ENCODE data around the gene SLC22A14.
"Not testable (repeated sequence)": the region's sequence is repeated elsewhere in the genome, so short reads cannot be mapped to it uniquely, and the experiment has no call there.

Gene SLC22A14

DNA sequence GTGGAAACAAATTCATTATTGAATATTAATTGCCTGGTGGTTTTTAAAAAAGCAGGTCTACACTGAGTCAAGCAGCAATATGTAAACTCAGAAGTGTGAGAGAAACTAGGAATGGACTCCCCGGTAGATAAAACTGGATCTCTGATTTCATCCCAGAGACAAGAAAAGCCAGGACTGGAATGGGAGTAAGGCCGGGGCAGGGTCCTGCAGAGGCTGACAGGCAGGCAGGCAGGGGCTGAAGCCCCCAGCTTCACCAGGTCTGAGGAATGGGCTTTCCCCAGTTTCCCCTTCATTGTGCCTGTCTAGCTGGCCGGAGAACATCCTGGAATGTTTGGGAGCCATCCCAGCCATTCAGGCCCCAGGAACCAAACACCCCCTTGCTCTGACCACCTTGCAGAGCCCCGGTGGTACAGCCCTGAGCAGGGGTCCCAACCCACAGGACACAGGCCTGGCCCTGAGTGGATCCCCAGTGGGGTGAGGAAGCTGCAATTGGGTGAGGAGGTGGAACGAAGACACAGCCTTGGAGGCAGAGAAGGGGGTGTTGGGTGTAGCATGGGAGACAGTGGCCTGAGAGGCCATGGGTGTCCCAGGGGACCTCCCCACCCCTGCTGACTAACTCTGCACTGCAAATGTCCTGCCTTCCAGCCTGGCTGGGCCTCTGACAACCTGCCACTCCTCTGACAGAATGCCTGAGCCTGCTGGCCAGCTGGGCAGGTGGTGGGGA is 32.8 kb downstream of the SLC22A14 start:
- DNase-seq, result no peak

DNA sequence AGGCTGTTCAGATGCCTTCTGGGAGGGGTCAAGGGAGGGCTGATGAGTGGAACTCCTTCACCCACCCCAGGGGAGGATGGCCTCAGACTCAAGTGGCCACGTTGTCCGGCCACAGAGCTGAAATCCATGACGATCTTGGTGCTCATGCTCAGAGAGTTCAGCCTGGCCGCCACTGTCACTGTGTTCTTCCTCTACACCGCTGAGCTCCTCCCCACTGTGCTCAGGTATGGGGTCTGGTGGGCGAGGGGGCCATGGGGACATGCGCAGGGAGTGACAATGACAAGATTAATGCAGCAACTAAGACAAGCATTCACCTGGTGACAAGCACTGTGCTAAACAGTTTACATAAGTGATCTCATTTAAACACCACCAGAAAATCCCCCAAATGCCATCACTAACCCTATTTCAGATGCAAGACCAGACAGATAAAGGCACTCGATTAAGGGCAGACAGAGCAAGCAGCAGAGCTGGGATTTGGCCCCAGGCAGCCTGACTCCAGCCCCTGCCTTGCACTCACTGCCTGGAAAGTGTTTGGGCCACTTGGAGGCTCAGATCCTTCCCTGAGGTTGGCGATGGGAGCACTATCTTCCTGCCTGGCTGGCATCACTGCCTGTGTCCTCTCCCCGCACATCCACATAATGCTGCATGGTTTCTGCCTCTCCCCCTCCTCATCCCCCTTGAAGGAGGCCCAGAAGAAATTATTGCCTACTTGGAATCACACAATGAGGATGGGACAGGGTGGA is 33.6 kb downstream of the SLC22A14 start:
- no peak for DNase-seq

DNA sequence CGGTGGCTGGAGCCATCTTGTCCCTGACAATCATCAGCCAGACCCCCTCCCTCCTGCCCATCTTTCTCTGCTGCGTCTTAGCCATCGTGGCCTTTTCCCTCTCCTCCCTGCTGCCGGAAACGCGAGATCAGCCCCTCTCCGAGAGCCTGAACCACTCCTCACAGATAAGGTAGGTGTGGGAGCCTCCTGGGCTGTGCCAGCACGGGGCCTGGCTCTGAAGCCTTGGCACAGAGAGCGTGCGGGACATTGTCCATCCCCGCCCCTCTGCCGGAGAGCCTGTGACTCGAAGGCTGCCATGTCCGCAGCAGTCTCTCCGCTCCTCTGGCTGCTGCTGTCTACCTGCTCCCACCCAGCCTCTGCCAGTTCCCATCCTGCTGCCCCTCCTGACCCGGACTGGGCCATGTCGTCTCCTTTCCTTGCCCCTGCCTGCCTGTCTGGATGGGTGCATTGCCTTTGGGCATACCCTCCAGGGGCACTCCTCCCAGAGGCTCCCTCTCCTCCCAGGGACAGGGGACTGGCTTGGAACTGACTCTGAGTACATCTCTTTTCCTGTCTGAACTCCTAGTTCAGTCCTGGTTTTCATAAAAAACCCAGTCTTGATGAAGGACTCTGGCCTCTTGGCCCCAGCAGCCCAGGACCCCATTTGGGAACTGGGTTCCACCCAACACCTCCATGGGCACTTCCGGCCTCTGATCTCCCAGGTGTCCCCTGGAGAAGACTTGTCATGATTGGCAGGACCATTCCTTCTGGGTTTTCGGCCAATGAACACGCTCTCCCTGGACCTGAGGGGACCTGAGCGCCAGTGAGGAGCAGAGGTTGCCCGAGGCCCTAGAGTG is 34.5 kb downstream of the SLC22A14 start:
- DNase-seq, result no peak

DNA sequence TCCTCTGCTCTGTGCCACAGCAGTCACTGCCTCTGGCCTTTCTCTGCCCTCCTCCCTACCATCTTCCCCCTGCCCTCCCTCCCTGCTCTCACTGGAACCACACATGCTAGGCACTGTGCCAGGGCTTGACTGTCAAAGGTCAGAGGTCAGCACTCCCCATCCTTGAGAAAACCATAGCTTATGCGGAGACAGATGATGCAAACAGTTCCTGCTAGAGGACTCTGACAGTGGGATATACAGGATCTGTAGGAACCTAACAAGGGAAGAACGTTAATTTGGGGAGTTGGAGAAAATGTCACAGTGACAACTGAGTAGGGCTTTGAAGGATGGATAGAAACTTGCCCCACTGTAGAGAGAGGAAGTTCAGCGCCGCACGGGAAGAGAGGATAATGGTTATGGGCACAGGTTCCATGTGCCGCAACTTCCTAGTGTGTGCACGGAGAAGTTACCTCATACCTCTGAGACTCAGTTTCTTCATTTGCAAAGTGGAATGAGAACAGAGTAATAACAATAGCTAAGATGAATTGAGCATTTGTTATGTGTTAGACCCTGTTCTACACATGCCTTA is 35.2 kb downstream of the SLC22A14 start:
- DNase-seq, result no peak

DNA sequence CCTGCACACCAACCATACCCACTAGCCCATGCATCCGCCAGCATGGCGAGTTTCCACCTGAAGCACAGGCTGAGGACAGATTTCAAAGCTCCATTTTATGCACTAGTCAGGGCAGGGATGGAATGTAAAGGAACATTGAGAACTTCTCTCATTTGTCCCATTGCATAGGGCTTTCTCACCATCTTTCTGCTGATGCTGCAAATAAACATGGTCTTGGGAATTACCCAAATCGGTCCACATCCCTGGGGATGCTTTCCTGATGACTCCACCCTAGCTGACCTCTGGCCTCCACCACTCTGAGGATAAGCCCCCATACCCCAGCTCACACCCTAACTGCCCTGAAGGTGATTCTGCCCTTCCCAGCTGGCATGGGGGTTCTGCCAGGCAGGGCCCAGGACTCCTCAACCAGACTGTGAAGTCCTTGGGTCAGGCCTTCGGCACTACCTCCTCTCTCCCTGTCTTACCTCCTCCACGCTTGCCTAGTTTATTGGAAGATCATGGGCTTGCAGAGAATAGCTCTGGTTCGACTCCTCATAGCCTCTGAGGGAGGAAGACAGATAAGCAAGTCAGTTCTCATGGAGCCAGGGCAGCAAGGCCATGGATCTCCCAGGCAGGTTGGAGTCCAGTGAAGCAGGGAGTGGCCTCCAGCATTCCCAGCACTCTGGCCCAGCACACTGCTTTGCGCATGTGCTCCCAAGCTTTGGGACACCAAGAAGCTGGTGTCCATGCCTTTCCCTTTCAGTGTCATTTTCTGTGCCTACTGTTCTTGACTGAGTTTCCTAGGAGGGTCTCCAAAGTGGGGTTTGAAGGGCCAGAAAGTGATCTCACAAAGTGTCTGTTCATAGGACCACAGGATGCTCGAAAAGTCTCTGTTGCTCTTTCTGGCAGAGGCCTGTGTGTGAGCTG is 36.9 kb downstream of the SLC22A14 start:
- no peak for DNase-seq

DNA sequence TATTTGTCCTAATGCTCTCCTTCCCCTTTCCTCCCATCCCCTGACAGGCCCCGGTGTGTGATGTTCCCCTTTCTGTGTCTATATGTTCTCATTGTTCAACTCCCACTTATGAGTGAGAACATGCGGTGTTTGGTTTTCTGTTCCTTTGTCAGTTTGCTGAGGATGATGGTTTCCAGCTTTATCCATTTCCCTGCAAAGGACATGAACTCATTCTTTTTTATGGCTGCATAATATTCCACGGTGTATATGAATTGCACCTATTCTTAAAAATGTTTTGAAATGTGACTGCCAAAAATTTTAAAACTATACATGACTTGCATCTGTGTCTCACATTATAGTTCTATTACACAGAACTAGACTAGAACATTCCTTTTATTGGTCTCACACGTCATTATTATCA is 38.5 kb downstream of the SLC22A14 start:
- not testable (repeated sequence) for DNase-seq

DNA sequence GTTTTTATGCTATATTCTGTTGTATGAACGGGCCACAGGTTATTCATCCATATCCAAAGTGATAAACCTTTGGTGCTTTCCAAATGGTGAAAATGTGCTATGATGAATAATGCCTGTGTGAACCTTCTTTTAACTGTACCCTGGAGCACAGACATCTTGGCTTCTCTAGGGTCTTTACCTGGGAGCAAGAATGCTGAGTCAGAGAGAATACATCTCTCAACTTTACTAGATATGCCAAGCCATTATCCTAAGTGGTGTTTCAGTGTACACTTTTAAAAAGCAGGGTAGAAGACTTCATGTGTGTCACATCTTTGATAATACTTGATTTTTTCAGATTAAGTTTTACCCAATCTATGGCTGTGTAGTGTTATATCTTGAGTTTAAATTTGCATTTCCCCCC is 41.0 kb downstream of the SLC22A14 start:
- DNase-seq, result no peak

DNA sequence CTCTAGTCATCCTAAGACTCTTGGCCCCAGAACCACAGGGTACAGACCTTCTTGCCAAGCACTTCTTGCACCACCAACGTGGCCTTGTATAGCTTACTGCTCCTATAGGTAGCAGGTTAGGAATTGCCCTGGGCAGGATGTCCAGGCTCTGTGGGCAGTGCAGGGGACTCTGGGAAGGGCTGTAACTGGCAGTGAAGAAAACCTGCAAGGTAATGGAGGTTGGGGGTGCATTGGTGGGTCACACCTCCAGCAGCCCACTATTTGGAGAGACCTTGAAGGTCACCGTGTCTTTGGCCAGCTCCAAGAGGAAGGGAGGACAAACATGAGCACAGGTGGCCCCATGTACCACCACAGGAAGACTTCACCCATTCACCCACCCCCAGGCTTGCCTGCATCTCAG is 43.2 kb downstream of the SLC22A14 start:
- no peak for DNase-seq

DNA sequence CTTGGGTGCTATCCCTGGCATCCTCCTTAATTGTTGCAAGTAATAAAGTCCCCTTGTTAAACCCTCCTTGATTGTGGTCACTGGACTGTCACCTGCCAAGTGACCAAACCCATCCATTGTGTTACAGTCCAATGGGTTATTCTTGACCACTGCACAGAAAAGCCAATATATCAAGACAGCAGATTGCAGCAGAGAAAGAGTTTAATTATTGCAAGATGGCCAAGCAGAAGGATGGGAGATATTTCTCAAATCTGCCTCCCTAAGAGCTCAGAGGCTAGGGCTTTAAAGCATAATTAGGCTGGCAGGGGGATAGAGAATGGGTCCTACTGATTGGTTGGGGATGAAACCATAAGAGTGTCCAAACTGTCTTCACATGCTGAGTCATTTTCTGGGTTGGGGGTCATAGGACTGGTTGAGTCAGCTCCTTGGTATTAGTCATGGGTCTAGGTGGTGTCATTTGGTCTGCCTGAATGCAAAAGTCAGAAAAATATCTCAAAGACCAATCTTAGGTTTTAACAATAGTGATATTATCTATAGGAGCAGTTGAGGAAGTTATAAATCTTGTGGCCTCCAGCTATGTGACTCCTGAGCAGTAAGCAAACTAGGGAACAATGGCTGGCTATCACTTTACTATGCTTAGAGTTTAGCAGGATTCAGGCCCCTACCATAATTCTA is 45.4 kb downstream of the SLC22A14 start:
- DNase-seq, result peak; percentile 76

DNA sequence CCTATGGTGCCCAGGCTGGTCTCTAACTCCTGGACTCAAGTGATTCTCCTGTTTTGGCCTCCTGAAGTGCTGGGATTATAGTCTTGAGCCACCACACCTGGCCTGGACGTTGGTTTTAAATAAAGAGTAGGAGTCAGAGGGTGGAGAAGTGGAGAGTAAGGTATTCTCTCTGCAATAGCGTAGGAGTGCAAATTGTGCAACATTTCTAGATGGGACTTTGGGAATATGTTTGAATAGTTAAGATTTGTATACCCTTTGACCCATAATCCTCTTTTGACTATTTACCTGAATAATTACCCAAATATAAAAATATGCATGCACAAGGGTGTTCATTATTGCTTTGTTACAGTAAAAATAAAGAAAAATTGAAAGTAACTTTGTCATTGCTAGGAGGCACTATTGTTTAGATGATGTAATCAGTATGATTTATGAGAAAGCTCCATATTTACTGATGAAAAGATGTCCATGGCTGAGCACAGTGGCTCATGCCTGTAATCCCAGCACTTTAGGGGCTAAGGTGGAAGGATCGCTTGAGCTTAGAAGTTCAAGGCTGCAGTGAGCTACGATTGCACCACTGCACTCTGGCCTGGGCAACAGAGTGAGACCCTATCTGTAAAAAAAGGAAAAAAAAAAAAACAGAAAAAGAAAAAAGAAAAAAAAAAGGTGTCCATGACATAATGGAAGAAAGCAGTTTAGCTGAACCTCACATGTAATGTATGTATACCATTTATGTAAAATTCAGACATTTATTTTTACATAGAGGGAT is 49.3 kb downstream of the SLC22A14 start:
- DNase-seq, result no peak

DNA sequence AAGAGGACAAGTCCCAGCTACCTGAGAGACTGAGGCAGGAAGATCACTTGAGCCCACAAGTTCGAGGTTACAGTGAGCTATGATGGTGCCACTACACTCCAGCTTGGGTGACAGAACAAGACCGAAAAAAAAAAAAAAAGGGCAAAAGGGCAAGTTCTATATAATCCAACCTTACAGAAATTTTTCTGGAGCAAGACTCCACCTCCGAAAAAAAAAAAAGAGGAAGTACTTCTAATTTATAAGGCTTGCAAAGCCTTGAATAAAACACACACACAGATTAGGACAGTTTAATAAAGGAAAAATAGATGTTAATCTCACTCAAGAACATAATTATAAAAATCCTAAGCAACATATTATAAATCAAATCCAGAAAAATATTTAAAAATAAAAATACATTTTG is 50.1 kb downstream of the SLC22A14 start:
- DNase-seq, result no peak

DNA sequence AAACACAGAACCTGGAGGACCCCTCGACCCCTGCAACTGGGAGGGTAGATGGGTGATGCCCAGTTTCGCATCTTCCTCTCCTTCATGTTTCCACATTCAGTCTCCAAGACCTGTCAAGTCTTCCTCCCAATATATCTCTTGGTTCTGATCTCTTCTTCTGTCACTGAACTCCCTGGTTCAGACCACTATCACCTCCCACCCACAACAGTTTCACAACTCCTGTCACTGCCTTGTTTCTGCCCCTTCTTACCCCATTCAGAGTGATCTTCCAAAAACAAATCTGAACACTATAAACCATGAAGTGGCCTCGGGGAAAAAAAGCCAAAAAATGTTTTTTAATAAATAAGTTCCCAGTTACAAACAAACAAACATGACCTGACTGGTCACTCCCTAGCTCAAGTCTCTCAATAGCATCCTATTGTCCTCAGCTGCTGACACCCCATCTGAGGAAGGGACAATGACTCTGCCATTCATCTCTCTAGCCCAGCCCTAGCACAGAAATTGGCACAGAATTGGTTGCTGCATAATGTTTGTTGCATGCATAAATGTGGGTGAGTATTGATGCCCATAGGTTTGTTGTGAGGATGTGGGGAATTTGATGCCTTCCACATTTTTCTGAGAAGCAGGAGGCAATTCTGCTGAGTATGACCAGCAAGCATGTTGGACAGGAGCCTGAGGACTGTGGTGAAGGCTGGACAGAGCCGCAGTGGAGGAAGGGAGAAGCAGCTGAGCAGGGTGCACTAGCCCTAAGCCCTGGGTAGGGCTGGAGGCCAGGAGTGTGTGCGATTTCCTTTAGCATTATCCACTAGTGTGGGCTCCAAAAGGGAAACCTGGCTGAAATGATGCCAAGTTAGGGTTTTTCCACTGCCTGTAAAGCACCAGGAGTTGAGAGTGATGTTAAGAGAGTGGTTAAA is 52.3 kb downstream of the SLC22A14 start:
- no peak for DNase-seq

DNA sequence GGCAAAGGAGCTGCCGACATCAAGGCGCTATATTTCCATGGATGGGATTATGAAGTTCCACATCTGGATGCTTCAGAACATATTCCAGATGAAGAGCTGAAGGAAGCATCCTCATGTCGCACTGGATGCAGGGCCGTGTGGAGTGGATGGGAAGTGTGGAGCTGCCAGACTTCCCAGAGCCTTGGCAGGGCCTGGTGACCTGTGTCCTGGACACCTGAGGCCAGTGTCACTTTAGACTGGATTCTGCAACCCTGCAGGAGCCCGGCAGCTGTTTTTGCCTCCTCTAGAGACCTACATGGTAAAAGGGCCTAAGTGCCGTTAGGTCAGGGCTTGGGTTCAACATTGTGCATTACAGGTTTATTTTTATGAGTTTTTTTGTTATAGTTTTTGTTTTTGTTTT is 53.2 kb downstream of the SLC22A14 start:
- no peak for DNase-seq

DNA sequence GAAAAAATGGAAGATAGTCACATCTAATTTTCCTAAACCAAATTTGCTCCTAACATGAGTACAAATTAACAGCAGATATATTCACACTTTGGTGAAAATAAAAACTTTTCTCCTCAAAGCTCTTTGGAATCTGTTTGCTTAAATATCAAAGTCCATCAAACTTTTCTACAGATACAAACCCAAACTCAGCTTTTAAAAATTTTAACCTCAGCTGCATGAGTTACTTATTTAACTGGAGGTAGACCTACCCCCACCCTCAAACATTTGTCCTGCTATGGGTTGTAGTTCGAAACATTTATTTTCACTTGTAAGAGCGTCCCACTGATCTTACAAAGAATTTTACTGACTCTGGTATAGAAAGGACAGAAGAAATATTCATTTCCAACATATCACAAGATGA is 55.6 kb downstream of the SLC22A14 start:
- no peak for DNase-seq

DNA sequence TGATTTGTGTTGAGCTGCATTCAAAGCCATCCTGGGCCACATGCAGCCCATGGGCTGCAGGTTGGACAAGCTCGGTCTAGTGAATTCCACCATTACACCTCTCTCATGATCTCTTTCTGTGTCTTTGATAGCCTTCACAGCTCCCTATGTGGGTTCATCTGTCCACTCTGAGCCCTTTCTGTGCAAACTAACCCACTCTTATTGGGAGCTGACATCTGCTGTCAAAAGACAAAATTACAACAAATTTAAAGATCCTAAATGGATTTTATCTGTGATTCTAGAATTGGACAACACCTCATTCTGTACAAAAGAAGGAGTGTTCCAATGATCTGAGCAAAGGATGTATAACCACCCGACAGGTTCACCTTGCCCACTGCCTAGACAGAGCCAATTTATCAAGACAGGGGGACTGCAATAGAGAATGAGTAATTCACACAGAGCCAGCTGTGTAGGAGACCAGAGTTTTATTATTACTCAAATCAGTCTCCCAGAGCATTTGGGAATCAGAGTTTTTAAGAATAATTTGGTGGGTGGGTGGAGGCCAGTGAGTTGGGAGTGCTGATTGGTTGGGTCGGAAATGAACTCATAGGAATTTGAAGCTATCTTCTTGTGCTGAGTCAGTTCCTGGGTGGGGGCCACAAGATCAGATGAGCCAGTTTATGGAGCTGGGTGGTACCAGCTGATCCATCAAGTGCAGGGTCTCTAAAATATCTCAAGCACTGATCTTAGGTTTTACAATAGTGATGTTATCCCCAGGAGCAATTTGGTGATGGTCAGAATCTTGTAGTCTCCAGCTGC is 61.9 kb downstream of the SLC22A14 start:
- no peak for DNase-seq

DNA sequence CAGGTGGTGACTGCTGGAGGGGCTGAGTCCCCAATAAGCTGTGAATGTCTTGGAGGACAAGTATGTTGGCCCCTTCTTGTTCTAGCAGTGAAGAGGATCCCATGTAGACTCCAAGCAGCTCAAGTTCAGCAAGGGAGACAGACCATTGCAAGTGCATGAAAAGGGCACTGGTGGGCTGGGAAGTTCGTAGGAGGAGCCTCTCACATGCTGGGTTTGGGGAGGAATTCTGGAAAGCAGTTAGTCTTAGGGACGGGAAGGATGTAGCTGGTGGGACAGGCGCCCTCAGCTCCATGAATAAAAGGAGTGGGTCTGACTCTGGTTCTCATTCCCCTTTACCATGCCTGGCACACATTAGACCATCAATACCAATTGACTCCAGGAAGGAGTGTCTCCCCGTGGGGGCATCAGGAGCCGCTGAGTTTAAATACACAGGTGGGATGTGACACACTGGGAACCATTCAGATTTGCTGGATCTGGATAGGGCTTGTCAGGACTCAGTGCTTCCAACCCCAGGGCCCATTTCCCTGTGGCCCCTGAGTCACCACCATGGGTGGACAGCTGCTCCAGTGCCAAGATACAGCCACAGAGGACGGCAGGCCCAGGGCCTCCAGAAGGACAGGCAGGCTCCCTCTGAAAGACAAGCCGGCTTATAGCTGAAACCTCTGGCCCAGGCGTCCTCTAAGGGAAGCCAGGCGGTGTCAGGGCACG is 63.9 kb downstream of the SLC22A14 start:
- no peak for DNase-seq

DNA sequence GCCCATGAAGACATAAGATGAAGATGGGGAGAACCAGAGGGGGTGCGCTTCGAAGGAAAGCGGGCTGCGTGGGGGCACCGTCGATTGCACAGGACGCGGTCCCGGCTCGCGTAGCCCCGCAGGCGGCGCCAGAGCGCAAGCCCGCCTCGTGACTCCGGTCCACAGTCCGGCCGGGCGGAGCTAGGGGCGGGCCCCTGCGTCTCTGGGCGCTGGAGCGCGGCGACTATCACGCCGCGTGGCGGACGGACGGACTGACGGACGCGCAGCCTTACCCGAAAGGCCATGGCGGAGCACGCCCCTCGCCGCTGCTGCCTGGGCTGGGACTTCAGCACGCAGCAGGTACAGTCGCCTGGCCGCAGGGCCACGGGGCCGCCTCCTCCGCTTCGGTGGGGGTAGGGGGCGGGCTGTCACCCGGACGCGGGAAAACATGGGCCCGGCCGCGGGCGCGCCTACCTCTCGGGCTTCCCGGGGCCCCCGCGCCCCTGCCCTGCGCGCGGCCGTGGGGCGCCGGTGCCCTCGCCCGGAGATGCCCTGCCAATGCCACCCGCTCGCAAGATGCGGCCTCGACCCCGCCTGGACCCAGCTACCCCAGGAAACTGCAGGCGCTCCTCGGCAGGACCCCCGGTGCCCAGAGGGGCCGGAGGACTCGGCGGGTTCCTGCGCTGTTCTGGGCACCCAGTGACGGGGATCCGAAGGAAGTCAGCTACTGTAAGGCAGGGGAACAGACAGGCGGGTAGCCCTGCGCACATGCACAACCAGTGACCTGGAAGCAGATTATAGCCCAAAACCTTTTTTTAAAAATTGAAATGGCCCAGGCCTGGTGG is 64.7 kb downstream of the SLC22A14 start, which contains the start of gene XYLB:
Gene XYLB, plus strand, starts transcription at position 199 of the 824 bp plus-strand sequence. Its CDS starts 84 bp downstream, at position 283.
- DNase-seq, result peak; percentile 91
